ENCODE measurements around the gene PTPRA. TPM values are rescaled to one million over a fixed set of nuclear protein-coding genes. Genes with fewer than 3 reads are reported as not detected.

The PTPRA gene
- total and polyA plus RNA-seq, 2 of the 13 experiments (the other 11 are each of a cell fraction or from before 2014, with no cell fraction given): 47.2 to 127 TPM

GRCh38 chr20:3082955-3083952, 210.0 kb downstream of the PTPRA start (continued):
- TF ChIP-seq DZIP1 (CRISPR knock-in tag; IDR thresholded peaks at IDR 0.05): 0 out of 2 replicates have a peak, but pooled peaks have one; percentile 23
- TF ChIP-seq RNF2 (conservative IDR thresholded peaks at IDR 0.05; ENCODE audit: low read depth): no peak
- TF ChIP-seq ZNF691 (CRISPR knock-in tag; IDR thresholded peaks at IDR 0.05; ENCODE audit: borderline replicate concordance, low read depth): 0 out of 2 replicates have a peak, but pooled peaks have one; percentile 15
- no peak for TF ChIP-seq JUNB (CRISPR knock-in tag; IDR thresholded peaks at IDR 0.05; ENCODE audit: borderline replicate concordance)
- TF ChIP-seq MAX (IDR thresholded peaks at IDR 0.05): peak; percentile 44; the same call in 1 of the 2 replicates
- peak; percentile 46 for TF ChIP-seq PAXIP1 (CRISPR knock-in tag; conservative IDR thresholded peaks at IDR 0.05)
- 0 out of 2 replicates have a peak, but pooled peaks have one; percentile 51 for TF ChIP-seq ZNF589 (CRISPR knock-in tag; conservative IDR thresholded peaks at IDR 0.05)
- TF ChIP-seq ZNF652 (CRISPR knock-in tag; IDR thresholded peaks at IDR 0.05; ENCODE audit: borderline replicate concordance, low read depth): no peak
- peak; percentile 76 for TF ChIP-seq SPEN (CRISPR knock-in tag; IDR thresholded peaks at IDR 0.05; ENCODE audit: low read depth)
- TF ChIP-seq MED13 (CRISPR knock-in tag; IDR thresholded peaks at IDR 0.05): no peak
- no peak for TF ChIP-seq MLXIP (CRISPR knock-in tag; IDR thresholded peaks at IDR 0.05; ENCODE audit: borderline replicate concordance)
- TF ChIP-seq BHLHE40 (IDR thresholded peaks at IDR 0.05; ENCODE audit: low read length): 0 out of 2 replicates have a peak, but pooled peaks have one; percentile 11
- TF ChIP-seq MTA1 (CRISPR knock-in tag; IDR thresholded peaks at IDR 0.05; ENCODE audit: borderline replicate concordance): peak; percentile 70; the same call in 1 of the 2 replicates
- no peak for TF ChIP-seq ZNF331 (CRISPR knock-in tag; IDR thresholded peaks at IDR 0.05)
- TF ChIP-seq MAFF (IDR thresholded peaks at IDR 0.05; ENCODE audit: low read depth, low read length): no peak
